Measurements from ENCODE around the gene ARL5A. TPM values are rescaled to one million over a fixed set of nuclear protein-coding genes. Genes with fewer than 3 reads are reported as not detected.

Gene ARL5A
- total RNA-seq, 1 donor from 2014 or later: 69.5 TPM

GRCh38 chr2:151849413-151850010, 21.3 kb upstream of the ARL5A start:
- H3K4me3 ChIP-seq (ENCODE audit: low read depth, low read length): no peak overlapping the region
- TF ChIP-seq CTCF (conservative IDR thresholded peaks at IDR 0.05; ENCODE audit: low read depth, low read length): no peak
- no peak for DNase-seq (ENCODE audit: low read depth)

- no peak for TF ChIP-seq CTCF (conservative IDR thresholded peaks at IDR 0.05; ENCODE audit: low read depth, low read length)
- DNase-seq (ENCODE audit: low read depth): no peak
- no peak overlapping the region for H3K4me3 ChIP-seq (ENCODE audit: low read depth, low read length)
Measured at GRCh38 chr2:151845884-151846283, 17.7 kb upstream of the ARL5A start.

- H3K4me3 ChIP-seq (ENCODE audit: low read depth, low read length): no peak overlapping the region
- no peak for TF ChIP-seq CTCF (conservative IDR thresholded peaks at IDR 0.05; ENCODE audit: low read depth, low read length)
- DNase-seq (ENCODE audit: low read depth): no peak
Measured at GRCh38 chr2:151845481-151845880, 17.3 kb upstream of the ARL5A start.

- TF ChIP-seq CTCF (conservative IDR thresholded peaks at IDR 0.05; ENCODE audit: low read depth, low read length): no peak
- no peak for DNase-seq (ENCODE audit: low read depth)
Measured at GRCh38 chr2:151844211-151844896, 16.1 kb upstream of the ARL5A start.

GRCh38 chr2:151843691-151844061, 15.5 kb upstream of the ARL5A start:
- H3K4me3 ChIP-seq (ENCODE audit: low read depth, low read length): no peak overlapping the region
- no peak for TF ChIP-seq CTCF (conservative IDR thresholded peaks at IDR 0.05; ENCODE audit: low read depth, low read length)
- DNase-seq (ENCODE audit: low read depth): no peak

More at GRCh38 chr2:151844211-151844896, 16.1 kb upstream of the ARL5A start:
- H3K4me3 ChIP-seq (ENCODE audit: low read depth, low read length): no peak overlapping the region

GRCh38 chr2:151842830-151843690, 14.8 kb upstream of the ARL5A start:
- no peak overlapping the region for H3K4me3 ChIP-seq (ENCODE audit: low read depth, low read length)
- no peak for DNase-seq (ENCODE audit: low read depth)
- no peak for TF ChIP-seq CTCF (conservative IDR thresholded peaks at IDR 0.05; ENCODE audit: low read depth, low read length)
